ENCODE measurements around the gene MAP3K5.

MAP3K5 gene

DNA sequence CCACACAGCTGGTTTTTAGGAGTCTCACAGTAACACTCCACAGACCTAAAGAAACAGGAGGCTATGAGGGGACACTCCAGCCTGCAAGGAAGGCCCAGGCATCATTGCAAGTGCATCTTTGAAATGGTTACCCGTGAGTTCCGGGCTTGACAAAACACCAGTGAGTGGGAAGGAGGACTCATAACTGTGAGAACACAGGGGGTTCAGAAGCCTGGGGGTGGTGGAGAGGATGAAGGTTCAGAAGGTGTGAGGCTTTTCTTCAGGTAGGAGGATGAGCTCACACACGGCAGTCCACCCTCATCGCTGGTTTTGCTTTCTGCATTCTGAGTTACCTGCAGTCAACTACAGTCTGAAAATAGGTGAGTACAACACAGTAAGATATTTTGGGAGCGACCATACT is 282.0 kb downstream of the MAP3K5 start:
- no peak overlapping the region for H2AFZ ChIP-seq (ENCODE audit: low read depth, low read length, severe bottlenecking)
- no peaks in the 10 kb centered on the region for H3K79me2 ChIP-seq (ENCODE audit: insufficient read depth, low read length)
- no peaks in the 10 kb centered on the region for H3K27me3 ChIP-seq (ENCODE audit: low read length)
- H3K9me2 ChIP-seq (replicated peaks; ENCODE audit: insufficient read depth, low read length): no peaks in the 10 kb centered on the region
- H3F3A ChIP-seq (ENCODE audit: insufficient read depth): no peaks in the 10 kb centered on the region
- no peak overlapping the region for H3K27ac ChIP-seq (ENCODE audit: low read depth, low read length)
- TF ChIP-seq EZH2phosphoT487 (conservative IDR thresholded peaks at IDR 0.05; ENCODE audit: low read length): no peak
- TF ChIP-seq, protein P1, sequence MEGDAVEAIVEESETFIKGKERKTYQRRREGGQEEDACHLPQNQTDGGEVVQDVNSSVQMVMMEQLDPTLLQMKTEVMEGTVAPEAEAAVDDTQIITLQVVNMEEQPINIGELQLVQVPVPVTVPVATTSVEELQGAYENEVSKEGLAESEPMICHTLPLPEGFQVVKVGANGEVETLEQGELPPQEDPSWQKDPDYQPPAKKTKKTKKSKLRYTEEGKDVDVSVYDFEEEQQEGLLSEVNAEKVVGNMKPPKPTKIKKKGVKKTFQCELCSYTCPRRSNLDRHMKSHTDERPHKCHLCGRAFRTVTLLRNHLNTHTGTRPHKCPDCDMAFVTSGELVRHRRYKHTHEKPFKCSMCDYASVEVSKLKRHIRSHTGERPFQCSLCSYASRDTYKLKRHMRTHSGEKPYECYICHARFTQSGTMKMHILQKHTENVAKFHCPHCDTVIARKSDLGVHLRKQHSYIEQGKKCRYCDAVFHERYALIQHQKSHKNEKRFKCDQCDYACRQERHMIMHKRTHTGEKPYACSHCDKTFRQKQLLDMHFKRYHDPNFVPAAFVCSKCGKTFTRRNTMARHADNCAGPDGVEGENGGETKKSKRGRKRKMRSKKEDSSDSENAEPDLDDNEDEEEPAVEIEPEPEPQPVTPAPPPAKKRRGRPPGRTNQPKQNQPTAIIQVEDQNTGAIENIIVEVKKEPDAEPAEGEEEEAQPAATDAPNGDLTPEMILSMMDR (IDR thresholded peaks at IDR 0.05; ENCODE audit: insufficient read depth, low read length, poor library complexity, severe bottlenecking): no peak
- H3K9me3 ChIP-seq (ENCODE audit: insufficient read depth, low read length): no peaks in the 10 kb centered on the region
- H3K4me3 ChIP-seq (ENCODE audit: insufficient read depth, low read length, poor library complexity, severe bottlenecking): no peak overlapping the region
- H3K36me3 ChIP-seq (ENCODE audit: low read length): no peaks in the 10 kb centered on the region
- no peak overlapping the region for H3K9ac ChIP-seq (ENCODE audit: low read length)
- no peak overlapping the region for H3K4me2 ChIP-seq (ENCODE audit: low read depth, low read length, poor library complexity, severe bottlenecking)
- no peaks in the 10 kb centered on the region for H4K20me1 ChIP-seq (ENCODE audit: low read depth, low read length)

DNA sequence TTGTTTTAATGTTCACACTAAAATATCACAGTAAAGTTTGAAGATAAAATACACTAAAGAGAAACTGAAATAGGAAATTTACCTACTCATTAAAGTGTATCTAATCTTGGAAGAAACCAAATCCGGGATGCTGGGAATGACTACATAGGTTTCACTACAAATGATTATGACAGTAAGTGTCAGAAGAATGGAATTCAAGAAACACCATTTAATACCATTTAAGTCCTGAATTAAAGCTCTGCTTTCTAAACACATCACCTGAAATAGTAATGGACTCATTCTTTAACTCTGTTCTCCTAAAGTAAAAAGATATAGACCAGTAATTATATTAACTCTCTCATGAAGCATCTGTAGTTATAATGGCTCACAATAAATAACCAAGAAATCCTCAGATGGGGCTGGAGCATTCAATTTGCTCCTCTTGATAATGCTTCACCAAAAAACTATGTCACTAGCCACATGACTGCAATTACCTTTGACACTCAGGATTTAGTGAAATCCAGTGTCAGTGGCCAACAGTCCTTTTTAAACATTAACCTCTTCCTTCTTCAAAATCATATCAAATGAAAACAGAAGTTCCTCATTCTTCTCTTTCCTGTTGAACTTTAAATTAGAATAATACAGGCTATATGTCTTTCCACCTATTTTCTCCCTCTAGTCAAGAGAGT is 283.4 kb downstream of the MAP3K5 start:
- Histone ChIP-seq H3K27ac (ENCODE audit: low read depth, low read length) (no peak overlapping the region), H3K4me2 (ENCODE audit: low read depth, low read length, poor library complexity, severe bottlenecking) (no peak overlapping the region), H3K79me2 (ENCODE audit: insufficient read depth, low read length) (no peaks in the 10 kb centered on the region), H3K27me3 (ENCODE audit: low read length) (no peaks in the 10 kb centered on the region), H3K9ac (ENCODE audit: low read length) (no peak overlapping the region), H3K4me3 (ENCODE audit: insufficient read depth, low read length, poor library complexity, severe bottlenecking) (no peak overlapping the region), H3K36me3 (ENCODE audit: low read length) (no peaks in the 10 kb centered on the region), H3K9me3 (ENCODE audit: insufficient read depth, low read length) (no peaks in the 10 kb centered on the region), H3K9me2 (replicated peaks; ENCODE audit: insufficient read depth, low read length) (no peaks in the 10 kb centered on the region), H3F3A (ENCODE audit: insufficient read depth) (no peaks in the 10 kb centered on the region), H4K20me1 (ENCODE audit: low read depth, low read length) (no peaks in the 10 kb centered on the region), H2AFZ (ENCODE audit: low read depth, low read length, severe bottlenecking) (no peak overlapping the region)
- TF ChIP-seq, protein P1 (IDR thresholded peaks at IDR 0.05; ENCODE audit: insufficient read depth, low read length, poor library complexity, severe bottlenecking): no peak
- TF ChIP-seq EZH2phosphoT487 (conservative IDR thresholded peaks at IDR 0.05; ENCODE audit: low read length): no peak
